ENCODE measurements around the gene NUDT1. TPM values are rescaled to one million over a fixed set of nuclear protein-coding genes. Genes with fewer than 3 reads are reported as not detected.
A peak's percentile ranks its signal among the peaks of the same experiment; 100 is the strongest.

Gene NUDT1
- total RNA-seq, 1 experiment from 2014 or later: 117 TPM

DNA sequence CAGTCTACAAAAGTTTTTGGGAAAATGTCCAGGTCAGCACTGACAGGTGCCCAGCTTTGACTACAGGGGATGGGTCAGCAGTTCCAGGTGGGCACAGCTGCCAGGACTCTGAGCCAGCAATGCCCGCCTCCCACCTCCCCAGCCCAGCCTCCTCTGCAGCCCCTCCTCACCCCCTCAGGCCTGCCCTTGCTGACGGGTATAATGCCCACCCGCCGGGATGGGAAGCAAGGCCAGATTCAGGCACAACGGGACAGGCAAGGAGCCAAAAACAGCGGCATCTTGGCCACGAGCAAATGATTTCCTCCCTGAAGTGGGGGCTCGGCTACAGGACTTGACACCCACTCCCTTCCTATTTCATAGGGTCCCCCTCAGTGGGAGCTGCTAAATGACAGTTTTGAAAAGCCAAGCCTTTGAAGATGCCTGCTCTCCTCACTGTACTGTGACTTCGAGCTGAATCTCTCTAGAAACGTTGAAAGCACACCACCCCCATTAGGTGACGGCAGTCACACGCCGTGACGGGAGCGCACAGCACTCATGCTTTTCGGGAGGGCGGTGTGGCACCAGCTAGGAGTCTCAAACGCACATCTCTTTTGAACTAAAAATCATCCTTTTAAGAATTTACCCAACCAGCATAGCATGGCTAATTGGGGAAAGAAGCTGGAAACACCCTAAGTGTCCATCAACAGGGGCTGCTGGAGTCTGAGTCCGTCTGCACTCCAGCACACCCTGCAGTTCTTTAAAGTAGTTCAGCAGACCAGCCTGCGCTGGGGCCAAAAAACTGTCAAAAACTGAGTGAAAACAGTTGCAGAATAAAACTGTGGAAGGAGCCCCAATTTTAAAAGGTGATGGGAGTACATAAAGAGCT lies 38.9 kb upstream of the NUDT1 start:
- no peak for DNase-seq (ENCODE audit: low spot score)
- no peak overlapping the region for H3K4me3 ChIP-seq (ENCODE audit: low read depth, low read length, poor library complexity, severe bottlenecking)
- intact Hi-C loops (cut with micrococcal nuclease; ENCODE audit: unreplicated experiment): loop anchor here (10.0 kb wide), 1 partner anchor 538 kb away; no protein-coding TSS in a partner anchor
- POLR2A ChIA-PET (ENCODE audit: low non-redundant PET): no interaction called here
- CTCF ChIA-PET: no interaction called here
- H3K27ac ChIP-seq (ENCODE audit: low read depth, low read length, poor library complexity, severe bottlenecking): no peak overlapping the region
- H3K4me1 ChIP-seq (ENCODE audit: insufficient read depth, low read length, poor library complexity, severe bottlenecking): peaks cover 10% of the 10 kb centered on the region
- H3K9me3 ChIP-seq (ENCODE audit: low read depth, low read length, poor library complexity, severe bottlenecking): no peaks in the 10 kb centered on the region
- BruUV-seq (replicated peaks): no TSS peak
- TF ChIP-seq, protein P1, sequence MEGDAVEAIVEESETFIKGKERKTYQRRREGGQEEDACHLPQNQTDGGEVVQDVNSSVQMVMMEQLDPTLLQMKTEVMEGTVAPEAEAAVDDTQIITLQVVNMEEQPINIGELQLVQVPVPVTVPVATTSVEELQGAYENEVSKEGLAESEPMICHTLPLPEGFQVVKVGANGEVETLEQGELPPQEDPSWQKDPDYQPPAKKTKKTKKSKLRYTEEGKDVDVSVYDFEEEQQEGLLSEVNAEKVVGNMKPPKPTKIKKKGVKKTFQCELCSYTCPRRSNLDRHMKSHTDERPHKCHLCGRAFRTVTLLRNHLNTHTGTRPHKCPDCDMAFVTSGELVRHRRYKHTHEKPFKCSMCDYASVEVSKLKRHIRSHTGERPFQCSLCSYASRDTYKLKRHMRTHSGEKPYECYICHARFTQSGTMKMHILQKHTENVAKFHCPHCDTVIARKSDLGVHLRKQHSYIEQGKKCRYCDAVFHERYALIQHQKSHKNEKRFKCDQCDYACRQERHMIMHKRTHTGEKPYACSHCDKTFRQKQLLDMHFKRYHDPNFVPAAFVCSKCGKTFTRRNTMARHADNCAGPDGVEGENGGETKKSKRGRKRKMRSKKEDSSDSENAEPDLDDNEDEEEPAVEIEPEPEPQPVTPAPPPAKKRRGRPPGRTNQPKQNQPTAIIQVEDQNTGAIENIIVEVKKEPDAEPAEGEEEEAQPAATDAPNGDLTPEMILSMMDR (conservative IDR thresholded peaks at IDR 0.05; ENCODE audit: low read depth, low read length): peak; percentile 17; the same call in 1 of the 2 replicates
- no peak for TF ChIP-seq EZH2 (IDR thresholded peaks at IDR 0.05; ENCODE audit: borderline replicate concordance, low read depth, low read length, poor library complexity, severe bottlenecking)
- peaks cover 7% of the 10 kb centered on the region for H3K36me3 ChIP-seq (ENCODE audit: insufficient read depth, low read length, poor library complexity, severe bottlenecking)
- H3K27me3 ChIP-seq (replicated peaks; ENCODE audit: insufficient read depth, low read depth, low read length, poor library complexity): no peaks in the 10 kb centered on the region

DNA sequence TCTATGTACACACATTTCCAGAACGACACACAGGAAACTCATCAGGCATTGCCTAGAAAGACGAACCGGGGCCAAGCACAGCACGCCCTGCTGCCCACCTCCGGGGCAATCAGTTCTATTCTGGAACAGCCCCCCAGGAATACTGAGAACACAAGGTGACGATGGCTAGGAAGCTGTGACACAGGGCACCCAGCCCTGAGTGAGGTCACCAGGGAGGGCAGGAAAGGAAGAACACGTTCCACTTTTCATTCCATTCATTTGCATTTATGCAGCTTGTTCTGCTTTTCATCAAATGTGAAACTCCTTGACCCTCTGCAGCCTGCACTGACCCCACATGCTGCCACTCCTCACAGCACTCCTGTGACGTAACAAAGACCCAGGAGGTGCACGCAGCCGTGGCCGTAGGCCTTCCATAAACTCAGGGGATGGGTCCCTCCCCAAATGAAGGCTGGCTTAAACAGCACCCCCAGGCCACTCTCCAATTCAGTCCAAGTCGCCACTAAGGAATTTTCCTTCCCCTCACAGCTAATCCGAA lies 38.2 kb upstream of the NUDT1 start:
- Histone ChIP-seq H3K4me1 (ENCODE audit: insufficient read depth, low read length, poor library complexity, severe bottlenecking) (peaks cover 10% of the 10 kb centered on the region), H3K27me3 (replicated peaks; ENCODE audit: insufficient read depth, low read depth, low read length, poor library complexity) (no peaks in the 10 kb centered on the region), H3K9me3 (ENCODE audit: low read depth, low read length, poor library complexity, severe bottlenecking) (no peaks in the 10 kb centered on the region), H3K4me3 (ENCODE audit: low read depth, low read length, poor library complexity, severe bottlenecking) (no peak overlapping the region), H3K36me3 (ENCODE audit: insufficient read depth, low read length, poor library complexity, severe bottlenecking) (peaks cover 10% of the 10 kb centered on the region), H3K27ac (ENCODE audit: low read depth, low read length, poor library complexity, severe bottlenecking) (no peak overlapping the region)
- CTCF ChIA-PET: no interaction called here
- DNase-seq (ENCODE audit: low spot score): no peak
- intact Hi-C loops (cut with micrococcal nuclease; ENCODE audit: unreplicated experiment): loop anchor here (10.0 kb wide), 1 partner anchor 539 kb away; no protein-coding TSS in a partner anchor
- no TSS peak for BruUV-seq (replicated peaks)
- POLR2A ChIA-PET (ENCODE audit: low non-redundant PET): no interaction called here
- TF ChIP-seq EZH2 (IDR thresholded peaks at IDR 0.05; ENCODE audit: borderline replicate concordance, low read depth, low read length, poor library complexity, severe bottlenecking): no peak
- TF ChIP-seq, protein P1 (conservative IDR thresholded peaks at IDR 0.05; ENCODE audit: low read depth, low read length): no peak

DNA sequence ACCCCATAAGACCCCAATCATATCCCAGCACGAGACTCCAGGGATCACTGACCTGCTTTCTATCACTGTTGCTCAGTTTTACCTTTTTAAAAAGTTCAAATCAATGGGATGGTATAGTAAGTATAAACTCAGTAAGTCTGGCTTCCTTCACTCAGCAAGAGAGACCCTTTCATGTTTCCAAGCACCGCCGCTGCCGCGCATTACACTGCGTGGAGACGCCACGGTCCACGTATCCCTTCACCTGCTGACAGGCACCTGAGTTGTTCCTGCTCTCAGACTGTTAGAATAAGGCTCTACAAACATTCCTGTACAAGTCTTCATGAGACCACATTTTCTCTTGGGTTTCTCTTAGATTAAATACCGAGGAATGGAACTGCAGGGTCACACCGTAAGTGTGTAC lies 37.6 kb upstream of the NUDT1 start:
- peaks cover 10% of the 10 kb centered on the region for H3K4me1 ChIP-seq (ENCODE audit: insufficient read depth, low read length, poor library complexity, severe bottlenecking)
- intact Hi-C loops (cut with micrococcal nuclease; ENCODE audit: unreplicated experiment): loop anchor here (10.0 kb wide), 1 partner anchor 540 kb away; no protein-coding TSS in a partner anchor

More for the DNA sequence above, 37.6 kb upstream of the NUDT1 start:
- no peak overlapping the region for H3K27ac ChIP-seq (ENCODE audit: low read depth, low read length, poor library complexity, severe bottlenecking)
- ChIA-PET CTCF (no interaction called here), POLR2A (ENCODE audit: low non-redundant PET) (no interaction called here)
- no peaks in the 10 kb centered on the region for H3K27me3 ChIP-seq (replicated peaks; ENCODE audit: insufficient read depth, low read depth, low read length, poor library complexity)
- TF ChIP-seq, protein P1 (conservative IDR thresholded peaks at IDR 0.05; ENCODE audit: low read depth, low read length): no peak
- TF ChIP-seq EZH2 (IDR thresholded peaks at IDR 0.05; ENCODE audit: borderline replicate concordance, low read depth, low read length, poor library complexity, severe bottlenecking): no peak
- BruUV-seq (replicated peaks): no TSS peak
- H3K4me3 ChIP-seq (ENCODE audit: low read depth, low read length, poor library complexity, severe bottlenecking): no peak overlapping the region
- peaks cover 10% of the 10 kb centered on the region for H3K36me3 ChIP-seq (ENCODE audit: insufficient read depth, low read length, poor library complexity, severe bottlenecking)
- DNase-seq (ENCODE audit: low spot score): no peak
- no peaks in the 10 kb centered on the region for H3K9me3 ChIP-seq (ENCODE audit: low read depth, low read length, poor library complexity, severe bottlenecking)

Measured in A673 (cell line).